Nephron progenitor cell (in vitro differentiated cells): Measurements from ENCODE around the gene NPFFR1.
A peak's percentile ranks its signal among the peaks of the same experiment; 100 is the strongest.

Source experiments
- DNase-seq: peaks from one replicate; pipeline ENCODE4 v3.0.0; 2021
- H3K27ac Mint-ChIP-seq: 2 replicates; pipeline ENCODE4 v1.8.0; 2021; ENCODE audit warnings: mild to moderate bottlenecking, moderate library complexity, mixed read lengths
- H3K27me3 Mint-ChIP-seq: 2 replicates; pipeline ENCODE4 v1.8.0; 2021; ENCODE audit warnings: mild to moderate bottlenecking, low read depth, mixed read lengths; ENCODE audit not compliant: poor library complexity
- H3K36me3 Mint-ChIP-seq: 2 replicates; pipeline ENCODE4 v1.8.0; 2021; ENCODE audit warnings: low read depth, mixed read lengths
- H3K4me1 Mint-ChIP-seq: 2 replicates; pipeline ENCODE4 v1.8.0; 2021; ENCODE audit warnings: mixed read lengths
- H3K4me3 Mint-ChIP-seq: 2 replicates; pipeline ENCODE4 v1.8.0; 2021; ENCODE audit warnings: mild to moderate bottlenecking, moderate library complexity, mixed read lengths
- H3K9me3 Mint-ChIP-seq: 2 replicates; pipeline ENCODE4 v1.8.0; 2021; ENCODE audit warnings: mild to moderate bottlenecking, moderate library complexity, mixed read lengths
- CTCF ChIP-seq: fragments of 200-600 bp; sonication (generic); IDR thresholded peaks from 2 replicates; pipeline ENCODE4 v1.5.0; 2021; ENCODE audit warnings: antibody characterized with exemption

The NPFFR1 gene

GRCh38 chr10:70319183-70319582, 35.4 kb upstream of the NPFFR1 start:
- H3K27me3 Mint-ChIP-seq: peaks cover 2% of the 10 kb centered on the region
- no peak overlapping the region for H3K4me3 Mint-ChIP-seq
- H3K4me1 Mint-ChIP-seq: peaks cover 27% of the 10 kb centered on the region
- DNase-seq: no peak
- H3K36me3 Mint-ChIP-seq: peaks cover 9% of the 10 kb centered on the region
- H3K9me3 Mint-ChIP-seq: no peaks in the 10 kb centered on the region
- no peak for TF ChIP-seq CTCF
- H3K27ac Mint-ChIP-seq: peak overlapping the region; percentile 40

GRCh38 chr10:70317943-70318318, 34.1 kb upstream of the NPFFR1 start:
- TF ChIP-seq CTCF: no peak

GRCh38 chr10:70317272-70317942, 33.6 kb upstream of the NPFFR1 start:
- no peaks in the 10 kb centered on the region for H3K9me3 Mint-ChIP-seq
- no peak overlapping the region for H3K4me3 Mint-ChIP-seq
- H3K27me3 Mint-ChIP-seq: peaks cover 2% of the 10 kb centered on the region
- no peak for DNase-seq
- TF ChIP-seq CTCF: no peak
- no peak overlapping the region for H3K27ac Mint-ChIP-seq
- peaks cover 9% of the 10 kb centered on the region for H3K4me1 Mint-ChIP-seq
- H3K36me3 Mint-ChIP-seq: peaks cover 9% of the 10 kb centered on the region

More at GRCh38 chr10:70317943-70318318, 34.1 kb upstream of the NPFFR1 start:
- Mint-ChIP-seq H3K27me3 (peaks cover 2% of the 10 kb centered on the region), H3K4me3 (no peak overlapping the region), H3K9me3 (no peaks in the 10 kb centered on the region), H3K27ac (no peak overlapping the region), H3K36me3 (peaks cover 9% of the 10 kb centered on the region), H3K4me1 (peaks cover 15% of the 10 kb centered on the region)
- no peak for DNase-seq

GRCh38 chr10:70315815-70316214, 32.0 kb upstream of the NPFFR1 start:
- peaks cover 2% of the 10 kb centered on the region for H3K27me3 Mint-ChIP-seq
- no peak for TF ChIP-seq CTCF
- peaks cover 9% of the 10 kb centered on the region for H3K36me3 Mint-ChIP-seq
- no peaks in the 10 kb centered on the region for H3K9me3 Mint-ChIP-seq
- H3K4me1 Mint-ChIP-seq: peaks cover 5% of the 10 kb centered on the region
- DNase-seq: peak; percentile 36
- no peak overlapping the region for H3K4me3 Mint-ChIP-seq
- H3K27ac Mint-ChIP-seq: no peak overlapping the region

- Mint-ChIP-seq H3K36me3 (peaks cover 9% of the 10 kb centered on the region), H3K27me3 (peaks cover 2% of the 10 kb centered on the region), H3K4me1 (peaks cover 5% of the 10 kb centered on the region), H3K27ac (no peak overlapping the region), H3K4me3 (no peak overlapping the region), H3K9me3 (no peaks in the 10 kb centered on the region)
- no peak for DNase-seq
- no peak for TF ChIP-seq CTCF
These were observed 31.5 kb upstream of the NPFFR1 start for GRCh38 chr10:70315276-70315675.

GRCh38 chr10:70312972-70313371, 29.2 kb upstream of the NPFFR1 start:
- H3K4me1 Mint-ChIP-seq: peaks cover 5% of the 10 kb centered on the region
- H3K27me3 Mint-ChIP-seq: no peaks in the 10 kb centered on the region
- peaks cover 9% of the 10 kb centered on the region for H3K36me3 Mint-ChIP-seq
- H3K9me3 Mint-ChIP-seq: no peaks in the 10 kb centered on the region
- no peak for DNase-seq
- no peak overlapping the region for H3K4me3 Mint-ChIP-seq
- no peak overlapping the region for H3K27ac Mint-ChIP-seq
- TF ChIP-seq CTCF: no peak
